ENCODE data around the gene GALNTL6. TPM values are rescaled to one million over a fixed set of nuclear protein-coding genes. Genes with fewer than 3 reads are reported as not detected.

The GALNTL6 gene
- total RNA-seq, 1 experiment from 2014 or later: not detected

GRCh38 chr4:172818901-172819300 is 1005.7 kb downstream of the GALNTL6 start:
- Histone ChIP-seq H3K79me1 (ENCODE audit: insufficient read depth, low read depth, low read length, poor library complexity, severe bottlenecking) (no peaks in the 10 kb centered on the region), H2AFZ (ENCODE audit: low read length) (no peak overlapping the region), H3K9me3 (ENCODE audit: control insufficient read depth, low read depth, low read length) (no peaks in the 10 kb centered on the region), H4K20me1 (ENCODE audit: control insufficient read depth, insufficient read depth, insufficient read length) (no peaks in the 10 kb centered on the region), H3K4me1 (ENCODE audit: insufficient read depth, low read length) (no peaks in the 10 kb centered on the region), H3K14ac (ENCODE audit: insufficient read depth, low read length) (no peak overlapping the region), H2BK15ac (ENCODE audit: low read depth, low read length) (no peak overlapping the region), H4K8ac (replicated peaks; ENCODE audit: insufficient read length, low read depth, low read length) (no peak overlapping the region), H4K5ac (ENCODE audit: insufficient read length, low read depth, low read length) (no peak overlapping the region), H3K4me2 (ENCODE audit: insufficient read depth, insufficient read length, low read length) (no peak overlapping the region), H3K27me3 (ENCODE audit: insufficient read depth, low read length) (no peaks in the 10 kb centered on the region), H4K91ac (ENCODE audit: insufficient read length, low read depth, low read length) (no peak overlapping the region), H3K23me2 (ENCODE audit: insufficient read length, low read depth, low read length, poor library complexity, severe bottlenecking) (no peaks in the 10 kb centered on the region), H3T11ph (ENCODE audit: low read length) (no peak overlapping the region), H3K9ac (ENCODE audit: extremely low read depth, insufficient read length, low read length) (no peak overlapping the region), H2AK5ac (ENCODE audit: insufficient read length, low read length) (no peak overlapping the region), H2BK20ac (ENCODE audit: low read depth, low read length, poor library complexity, severe bottlenecking) (no peak overlapping the region), H3K23ac (ENCODE audit: insufficient read length, low read depth, low read length) (no peak overlapping the region), H3K79me2 (ENCODE audit: insufficient read depth, low read length) (no peaks in the 10 kb centered on the region), H2BK12ac (ENCODE audit: insufficient read length, low read depth, low read length) (no peak overlapping the region), H2BK120ac (ENCODE audit: low read depth, low read length, poor library complexity, severe bottlenecking) (no peak overlapping the region), H3K4ac (ENCODE audit: low read depth, low read length) (no peak overlapping the region), H2BK5ac (ENCODE audit: insufficient read length, low read length) (no peak overlapping the region), H3K27ac (ENCODE audit: insufficient read length, low read depth, low read length) (no peak overlapping the region), H3K56ac (ENCODE audit: insufficient read length, low read depth, low read length) (no peak overlapping the region), H3K18ac (ENCODE audit: insufficient read length, low read depth, low read length) (no peak overlapping the region)
- no peaks in the 10 kb centered on the region for H3K27me3 Mint-ChIP-seq (ENCODE audit: low read depth)
- no peak overlapping the region for H3K27ac Mint-ChIP-seq
- WGBS (ENCODE audit: extremely low coverage, insufficient read length, low lambda C conversion rate): no CpG with 5 or more reads among the region's 1 CpG
- DNase-seq: no peak
- no peaks in the 10 kb centered on the region for H3K9me3 Mint-ChIP-seq
- no peaks in the 10 kb centered on the region for H3K36me3 Mint-ChIP-seq (ENCODE audit: insufficient read depth in 1 of 3, low read depth in 3 of 3)
- no peak overlapping the region for H3K4me3 Mint-ChIP-seq
- peaks cover 3 to 7% of the 10 kb centered on the region in 2 experiments; a peak in 2 of 4 replicates for H3K4me1 Mint-ChIP-seq
- TF ChIP-seq CTCF (conservative IDR thresholded peaks at IDR 0.05): no peak
